ENCODE measurements around the gene SHPK.

- TF ChIP-seq CTCF (IDR thresholded peaks at IDR 0.05; ENCODE audit: insufficient read depth, low read length) (no peak), REST (IDR thresholded peaks at IDR 0.05; ENCODE audit: insufficient replicate concordance, low read depth) (no peak)
Measured at GRCh38 chr17:3572231-3572630, 63.8 kb downstream of the SHPK start.
